KOPT-K1 (cell line): ENCODE results near the gene PRDM5.

Experiments
- H3K27ac ChIP-seq: fragments of 200-600 bp; sonication (generic); 2 replicates; pipeline ENCODE4 v1.5.1; 2016; ENCODE audit warnings: antibody characterized with exemption, mild to moderate bottlenecking, low read depth, low read length; ENCODE audit not compliant: poor library complexity, severe bottlenecking
- H3K36me3 ChIP-seq: fragments of 200-600 bp; sonication (generic); 2 replicates; pipeline ENCODE4 v1.5.1; 2017; ENCODE audit warnings: antibody characterized with exemption, mild to moderate bottlenecking, low read length, moderate library complexity; ENCODE audit not compliant: insufficient read depth
- H3K9me3 ChIP-seq: fragments of 200-600 bp; sonication (generic); 2 replicates; pipeline ENCODE4 v1.5.1; 2017; ENCODE audit warnings: antibody characterized with exemption, low read length, mild to moderate bottlenecking; ENCODE audit not compliant: insufficient read depth, poor library complexity, severe bottlenecking

Gene PRDM5

GRCh38 chr4:120922381-120923206 is at the start of gene PRDM5:
PRDM5 (minus strand) TSS chr4:120922726; CDS start chr4:120922608, 118 bp downstream.
- Histone ChIP-seq H3K27ac (no peak within 1 kb of the TSS), H3K36me3 (no peaks in the 10 kb centered on the region), H3K9me3 (peaks cover 9% of the 10 kb centered on the region)

DNA sequence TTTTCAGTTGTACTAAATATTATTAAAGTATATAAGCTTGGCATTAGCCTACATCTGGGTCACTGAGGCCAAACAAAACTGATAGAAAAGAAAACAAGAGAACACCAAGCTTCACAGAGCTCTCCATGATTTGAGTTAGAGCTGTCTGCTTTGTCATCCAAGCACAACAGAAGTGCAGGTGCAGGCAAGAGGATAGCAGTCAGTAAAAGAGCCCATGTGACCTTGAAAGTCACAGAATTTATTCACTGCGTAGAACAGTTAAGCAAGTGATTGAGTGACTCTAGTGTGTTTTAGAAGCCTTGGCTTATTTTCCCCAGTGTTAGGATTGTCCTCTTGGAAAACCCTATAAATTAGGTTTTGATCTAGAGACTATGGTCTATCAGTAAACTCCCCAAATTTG is 49.4 kb upstream of the PRDM5 start:
- Histone ChIP-seq H3K9me3 (no peaks in the 10 kb centered on the region), H3K27ac (no peak overlapping the region), H3K36me3 (no peaks in the 10 kb centered on the region)

GRCh38 chr4:120965938-120966337 is 43.4 kb upstream of the PRDM5 start:
- Histone ChIP-seq H3K27ac (no peak overlapping the region), H3K36me3 (no peaks in the 10 kb centered on the region), H3K9me3 (no peaks in the 10 kb centered on the region)

DNA sequence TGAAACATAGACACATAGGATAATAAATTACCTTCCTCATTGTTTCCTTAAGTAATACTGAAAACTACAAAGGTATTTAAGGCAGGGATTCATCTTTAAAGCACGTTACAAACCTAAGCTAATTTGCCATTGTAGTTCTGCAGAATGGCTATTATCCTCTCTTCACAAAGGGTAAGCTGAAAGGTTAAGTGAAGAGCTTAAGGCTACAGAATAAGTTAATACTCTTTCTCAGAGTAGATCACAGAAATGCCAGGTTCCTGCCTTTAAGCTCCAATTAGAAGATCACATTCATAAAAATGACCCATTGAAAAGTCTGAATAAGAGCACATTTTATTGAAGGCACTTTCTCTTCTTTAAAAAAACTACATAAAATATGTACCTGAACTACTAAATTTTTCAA is 42.1 kb upstream of the PRDM5 start:
- H3K27ac ChIP-seq: no peak overlapping the region
- no peaks in the 10 kb centered on the region for H3K36me3 ChIP-seq
- H3K9me3 ChIP-seq: no peaks in the 10 kb centered on the region

GRCh38 chr4:120963449-120963848 is 40.9 kb upstream of the PRDM5 start:
- Histone ChIP-seq H3K27ac (no peak overlapping the region), H3K9me3 (no peaks in the 10 kb centered on the region), H3K36me3 (no peaks in the 10 kb centered on the region)

GRCh38 chr4:120960656-120961267 is 38.2 kb upstream of the PRDM5 start:
- Histone ChIP-seq H3K9me3 (no peaks in the 10 kb centered on the region), H3K36me3 (no peaks in the 10 kb centered on the region), H3K27ac (no peak overlapping the region)

- no peaks in the 10 kb centered on the region for H3K36me3 ChIP-seq
- peaks cover 15% of the 10 kb centered on the region for H3K9me3 ChIP-seq
- no peak overlapping the region for H3K27ac ChIP-seq
Measured at GRCh38 chr4:120948382-120948781, 25.9 kb upstream of the PRDM5 start.

DNA sequence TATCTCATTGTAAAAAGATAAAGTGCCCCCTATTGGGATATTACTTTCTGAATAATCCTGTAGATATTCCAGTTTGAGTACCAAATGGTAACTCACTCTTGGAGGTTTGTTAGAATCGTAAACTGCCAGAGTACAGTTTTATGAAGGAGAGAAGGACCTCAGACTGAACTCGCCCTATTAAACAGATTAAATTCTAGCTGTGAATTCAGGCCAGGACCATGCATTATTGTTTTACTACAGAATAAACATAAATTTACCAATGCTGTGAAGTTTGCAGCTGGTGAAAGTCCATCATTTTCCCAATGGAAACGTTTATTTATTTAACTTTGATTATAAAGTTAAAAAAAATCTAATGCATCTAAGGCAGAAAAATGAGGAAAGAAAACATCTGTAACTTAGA is 20.2 kb upstream of the PRDM5 start:
- Histone ChIP-seq H3K36me3 (no peaks in the 10 kb centered on the region), H3K27ac (no peak overlapping the region), H3K9me3 (no peaks in the 10 kb centered on the region)

DNA sequence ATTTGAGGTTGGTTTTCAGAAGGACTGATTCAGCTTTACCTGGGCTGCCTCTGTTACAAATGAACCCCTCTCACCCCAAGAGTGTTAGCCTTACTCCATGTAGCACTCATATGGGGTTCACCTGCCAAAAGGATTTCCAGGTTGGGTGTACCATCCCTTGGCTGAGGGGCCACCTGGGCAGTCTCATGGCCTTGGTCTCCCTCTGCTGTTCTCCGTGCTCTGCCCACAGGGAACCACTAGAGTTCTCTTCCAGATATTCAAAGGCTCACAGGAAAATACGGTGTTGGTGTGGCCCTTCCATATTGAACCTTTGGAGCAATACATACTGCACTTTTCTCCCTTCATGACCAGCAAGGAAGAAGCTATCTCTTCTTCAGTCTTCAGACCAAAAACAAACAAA is 18.0 kb upstream of the PRDM5 start:
- Histone ChIP-seq H3K9me3 (peaks cover 7% of the 10 kb centered on the region), H3K27ac (no peak overlapping the region), H3K36me3 (no peaks in the 10 kb centered on the region)

DNA sequence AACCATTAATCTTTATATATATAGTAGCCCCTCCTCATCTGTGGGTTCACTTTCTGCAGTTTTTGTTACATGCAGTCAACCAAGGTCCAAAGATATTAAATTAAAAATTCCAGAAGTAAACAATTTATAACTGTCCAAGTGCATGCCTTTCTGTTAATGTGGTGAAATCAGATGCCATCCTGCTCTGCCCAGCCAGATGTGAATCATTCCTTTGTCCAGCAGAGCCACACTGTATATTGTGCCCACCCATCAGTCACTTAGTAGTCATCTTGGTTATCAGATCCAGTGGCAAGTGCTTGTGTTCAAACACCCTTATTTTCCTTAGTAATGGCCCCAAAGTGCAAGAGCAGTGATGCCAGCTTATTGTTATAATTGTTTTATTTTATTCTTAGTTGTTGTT is 17.2 kb upstream of the PRDM5 start:
- no peaks in the 10 kb centered on the region for H3K36me3 ChIP-seq
- H3K27ac ChIP-seq: no peak overlapping the region
- peaks cover 7% of the 10 kb centered on the region for H3K9me3 ChIP-seq

DNA sequence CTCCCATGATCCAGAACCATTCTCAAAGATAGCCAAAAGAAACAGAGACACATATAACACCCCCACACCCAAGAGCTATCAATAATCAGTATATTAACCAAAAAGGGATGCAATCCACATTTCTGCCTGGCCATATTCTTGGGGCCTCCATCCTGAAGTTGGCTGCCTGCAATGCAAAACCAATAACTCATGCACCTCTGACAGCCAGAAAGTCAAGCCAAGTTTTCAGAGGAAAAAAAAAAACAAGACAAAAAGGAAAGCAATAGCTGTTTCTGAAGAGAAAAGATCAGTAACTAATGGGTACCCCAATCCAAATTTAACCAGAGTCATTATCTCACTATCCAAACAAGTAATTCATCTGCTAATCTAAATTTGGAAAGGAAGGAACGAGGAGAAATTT is 7.3 kb upstream of the PRDM5 start:
- no peaks in the 10 kb centered on the region for H3K9me3 ChIP-seq

GRCh38 chr4:120927801-120928409 is 5.4 kb upstream of the PRDM5 start:
- H3K27ac ChIP-seq: no peak overlapping the region
- peaks cover 5% of the 10 kb centered on the region for H3K9me3 ChIP-seq
- no peaks in the 10 kb centered on the region for H3K36me3 ChIP-seq

More for the DNA sequence above, 7.3 kb upstream of the PRDM5 start:
- no peak overlapping the region for H3K27ac ChIP-seq
- no peaks in the 10 kb centered on the region for H3K36me3 ChIP-seq

- no peak overlapping the region for H3K27ac ChIP-seq
Measured at GRCh38 chr4:120926358-120927025, 4.0 kb upstream of the PRDM5 start.

DNA sequence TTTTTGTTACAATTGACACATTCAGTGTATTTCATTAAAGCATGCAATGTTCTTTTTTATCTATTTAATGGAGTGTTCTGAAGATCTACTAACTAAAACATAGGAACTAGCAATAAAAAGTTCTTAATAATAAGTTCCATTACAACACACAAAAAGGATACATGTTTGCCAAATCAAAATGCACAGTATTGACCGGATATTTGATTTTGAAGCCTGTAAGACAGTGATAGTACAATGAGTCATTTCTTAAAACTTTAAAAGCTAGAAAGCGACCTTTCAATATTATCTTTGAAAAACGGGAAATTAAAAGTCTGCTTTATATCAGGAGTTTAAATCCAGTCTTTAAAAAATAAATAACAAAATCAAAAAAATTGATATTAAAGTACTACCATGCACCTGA is 2.4 kb upstream of the PRDM5 start:
- peaks cover 9% of the 10 kb centered on the region for H3K9me3 ChIP-seq
- H3K27ac ChIP-seq: no peak overlapping the region
- no peaks in the 10 kb centered on the region for H3K36me3 ChIP-seq

More at GRCh38 chr4:120926358-120927025, 4.0 kb upstream of the PRDM5 start:
- Histone ChIP-seq H3K36me3 (no peaks in the 10 kb centered on the region), H3K9me3 (peaks cover 9% of the 10 kb centered on the region)

DNA sequence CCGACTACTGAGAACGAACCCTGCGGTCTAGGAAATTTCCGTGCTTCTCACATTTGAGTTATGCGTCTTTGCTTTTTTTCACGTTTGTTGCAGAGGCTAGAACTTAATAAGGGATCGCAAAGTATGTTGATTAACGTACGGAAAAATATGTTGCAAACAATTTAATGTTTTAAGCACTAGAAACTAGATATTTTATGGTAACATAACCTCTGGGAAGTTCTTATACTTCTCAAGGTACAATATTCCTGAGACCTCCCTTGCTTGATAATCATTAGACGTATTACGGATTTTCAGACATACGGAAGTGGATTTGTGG is 639 bp upstream of the PRDM5 start:
- H3K36me3 ChIP-seq: no peaks in the 10 kb centered on the region
- H3K9me3 ChIP-seq: peaks cover 9% of the 10 kb centered on the region
- H3K27ac ChIP-seq: no peak overlapping the region
